ENCODE measurements around the gene KCNQ5. TPM values are rescaled to one million over a fixed set of nuclear protein-coding genes. Genes with fewer than 3 reads are reported as not detected.

The KCNQ5 gene
- total RNA-seq, 1 experiment from 2014 or later = 0.07 TPM

DNA sequence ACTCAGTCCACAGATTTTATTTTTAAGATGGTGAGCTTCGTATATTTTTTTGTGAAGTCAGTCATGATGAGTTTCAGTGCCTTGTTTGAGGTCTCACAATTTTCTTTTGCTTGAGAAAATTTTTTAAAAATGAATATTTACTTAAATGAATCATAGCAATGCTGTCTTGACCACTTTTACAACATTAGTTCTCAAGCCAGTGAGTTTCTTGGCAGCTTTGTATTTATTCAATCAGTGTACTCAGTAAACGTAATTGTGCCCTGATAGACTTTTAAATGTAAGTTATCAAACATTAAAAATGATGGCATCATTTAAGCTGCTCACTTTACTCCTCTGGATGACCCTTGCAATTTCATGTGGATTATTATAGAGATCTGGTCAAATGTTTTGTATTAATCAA, 342.1 kb downstream of the KCNQ5 start:
- Histone ChIP-seq H3T11ph (ENCODE audit: low read length) (no peak overlapping the region), H2BK120ac (ENCODE audit: low read depth, low read length, poor library complexity, severe bottlenecking) (no peak overlapping the region), H3K14ac (ENCODE audit: insufficient read depth, low read length) (no peak overlapping the region), H3K4me1 (ENCODE audit: insufficient read depth, low read length) (no peaks in the 10 kb centered on the region), H2BK20ac (ENCODE audit: low read depth, low read length, poor library complexity, severe bottlenecking) (no peak overlapping the region), H3K27ac (ENCODE audit: insufficient read length, low read depth, low read length) (no peak overlapping the region), H2BK5ac (ENCODE audit: insufficient read length, low read length) (no peak overlapping the region), H3K4me2 (ENCODE audit: insufficient read depth, insufficient read length, low read length) (no peak overlapping the region), H3K4ac (ENCODE audit: low read depth, low read length) (no peak overlapping the region), H2AK5ac (ENCODE audit: insufficient read length, low read length) (no peak overlapping the region), H3K79me1 (ENCODE audit: insufficient read depth, low read depth, low read length, poor library complexity, severe bottlenecking) (no peaks in the 10 kb centered on the region), H4K91ac (ENCODE audit: insufficient read length, low read depth, low read length) (no peak overlapping the region), H3K9me3 (ENCODE audit: control insufficient read depth, low read depth, low read length) (no peaks in the 10 kb centered on the region), H3K9ac (ENCODE audit: extremely low read depth, insufficient read length, low read length) (no peak overlapping the region), H3K27me3 (ENCODE audit: insufficient read depth, low read length) (no peaks in the 10 kb centered on the region), H2AFZ (ENCODE audit: low read length) (no peak overlapping the region), H3K79me2 (ENCODE audit: insufficient read depth, low read length) (no peaks in the 10 kb centered on the region), H2BK15ac (ENCODE audit: low read depth, low read length) (no peak overlapping the region), H4K8ac (replicated peaks; ENCODE audit: insufficient read length, low read depth, low read length) (no peak overlapping the region), H3K23ac (ENCODE audit: insufficient read length, low read depth, low read length) (no peak overlapping the region), H3K18ac (ENCODE audit: insufficient read length, low read depth, low read length) (no peak overlapping the region), H3K23me2 (ENCODE audit: insufficient read length, low read depth, low read length, poor library complexity, severe bottlenecking) (no peaks in the 10 kb centered on the region), H4K20me1 (ENCODE audit: control insufficient read depth, insufficient read depth, insufficient read length) (no peaks in the 10 kb centered on the region), H2BK12ac (ENCODE audit: insufficient read length, low read depth, low read length) (no peak overlapping the region), H4K5ac (ENCODE audit: insufficient read length, low read depth, low read length) (no peak overlapping the region), H3K56ac (ENCODE audit: insufficient read length, low read depth, low read length) (no peak overlapping the region)
- Mint-ChIP-seq H3K9me3 (no peaks in the 10 kb centered on the region), H3K36me3 (ENCODE audit: insufficient read depth in 1 of 3, low read depth in 3 of 3) (no peaks in the 10 kb centered on the region), H3K27me3 (ENCODE audit: low read depth) (no peaks in the 10 kb centered on the region), H3K27ac (no peak overlapping the region), H3K4me3 (no peak overlapping the region), H3K4me1 (no peaks in the 10 kb centered on the region)
- WGBS (ENCODE audit: extremely low coverage, insufficient read length, low lambda C conversion rate) = no CpG with 5 or more reads among the region's 2 CpGs
- TF ChIP-seq CTCF (conservative IDR thresholded peaks at IDR 0.05) = no peak
- no peak for DNase-seq

All from H9 (cell line).